PC-3 (cell line): ENCODE results near the gene CUEDC1. TPM values are rescaled to one million over a fixed set of nuclear protein-coding genes. Genes with fewer than 3 reads are reported as not detected.

Experiments
- ATAC-seq: fragments of 200-7000 bp; cut with Tn5 transposase; 2 replicates; pipeline ENCODE4 v1.9.1; 2020; ENCODE audit warnings: mild to moderate bottlenecking, moderate library complexity
- BruUV-seq: library from RNA; stranded (reverse); fragments of 400-500 nt; replicated peaks from 2 replicates; lab custom pipeline; 2021; lab: Mats Ljungman, UMichigan
- CTCF ChIA-PET: fragments of 300-600 bp; sonication (Branson Sonifier 250); formaldehyde crosslinking; loops from one replicate; lab custom pipeline; 2022; ENCODE audit warnings: antibody characterized with exemption; lab: Charles Lee
- POLR2A ChIA-PET: fragments of 300-600 bp; sonication (Branson Sonifier 250); formaldehyde crosslinking; loops from one replicate; lab custom pipeline; 2022; ENCODE audit warnings: antibody characterized with exemption; ENCODE audit not compliant: unreplicated experiment; lab: Charles Lee
- DNase-seq: peaks from one replicate; pipeline ENCODE4 v3.0.0-alpha.2; 2015
- H2AFZ ChIP-seq: fragments of 300-600 bp; sonication (generic); 2 replicates; pipeline ENCODE4 v1.6.0; 2016; ENCODE audit warnings: antibody characterized with exemption, low read length
- H3F3A ChIP-seq: fragments of 300-600 bp; sonication (generic); one replicate; pipeline ENCODE4 v1.6.0; 2017; ENCODE audit warnings: antibody characterized with exemption, low read length, control low read depth, mild to moderate bottlenecking; ENCODE audit not compliant: unreplicated experiment
- H3K27ac ChIP-seq: fragments of 300-600 bp; sonication (generic); 2 replicates; pipeline ENCODE4 v1.5.1; 2016; ENCODE audit warnings: mild to moderate bottlenecking, low read length
- H3K27me3 ChIP-seq: fragments of 300-600 bp; sonication (generic); 2 replicates; pipeline ENCODE4 v1.6.1; 2016; ENCODE audit warnings: low read length, mixed read lengths
- H3K36me3 ChIP-seq: fragments of 300-600 bp; sonication (generic); 2 replicates; pipeline ENCODE4 v1.6.1; 2016; ENCODE audit warnings: low read depth, mixed run types, low read length, mixed read lengths
- H3K4me1 ChIP-seq: fragments of 300-600 bp; sonication (generic); 2 replicates; pipeline ENCODE4 v1.5.1; 2016; ENCODE audit warnings: low read length; ENCODE audit not compliant: insufficient read depth
- H3K4me2 ChIP-seq: fragments of 300-600 bp; sonication (generic); 2 replicates; pipeline ENCODE4 v1.6.0; 2016; ENCODE audit warnings: low read length
- H3K4me3 ChIP-seq: fragments of 300-600 bp; sonication (generic); 2 replicates; pipeline ENCODE4 v1.5.1; 2016; ENCODE audit warnings: mild to moderate bottlenecking, low read length, mixed read lengths
- H3K79me2 ChIP-seq: fragments of 300-600 bp; sonication (generic); 2 replicates; pipeline ENCODE4 v1.6.1; 2017; ENCODE audit warnings: low read length, mixed read lengths
- H3K9ac ChIP-seq: fragments of 300-600 bp; sonication (generic); 2 replicates; pipeline ENCODE4 v1.6.0; 2016; ENCODE audit warnings: mild to moderate bottlenecking, low read length
- H3K9me2 ChIP-seq: fragments of 300-600 bp; sonication (generic); replicated peaks from 2 replicates; pipeline ENCODE4 v1.6.1; 2016; ENCODE audit warnings: mixed run types, low read length, mixed read lengths
- H3K9me3 ChIP-seq: fragments of 300-600 bp; sonication (generic); 2 replicates; pipeline ENCODE4 v1.6.1; 2016; ENCODE audit warnings: low read length, mixed read lengths
- H4K20me1 ChIP-seq: fragments of 300-600 bp; sonication (generic); 2 replicates; pipeline ENCODE4 v1.6.1; 2016; ENCODE audit warnings: low read length, mixed read lengths
- EZH2 ChIP-seq: fragments of 300-600 bp; sonication (generic); IDR thresholded peaks from one replicate; pipeline ENCODE4 v1.6.1; 2017; ENCODE audit warnings: antibody characterized with exemption, mild to moderate bottlenecking, low read length; ENCODE audit not compliant: unreplicated experiment
- EZH2phosphoT487 ChIP-seq: fragments of 300-600 bp; sonication (generic); IDR thresholded peaks from 2 replicates; pipeline ENCODE4 v1.6.1; 2018; ENCODE audit warnings: mild to moderate bottlenecking, antibody characterized with exemption, low read length, borderline replicate concordance
- intact Hi-C: fragments of 100-400 bp; cut with micrococcal nuclease; formaldehyde crosslinking; loops from 2 replicates; pipeline ENCODE4 v1.9.0; 2023
- total RNA-seq: library from RNA; depleted of rRNA; stranded (reverse); fragments of >200 nt; gene quantifications from 2 replicates; pipeline ENCODE4 v1.2.3, GENCODE V29; 2014
- TF ChIP-seq, protein P1 (sequence below): fragments of 300-600 bp; sonication (generic); conservative IDR thresholded peaks from 2 replicates; pipeline ENCODE4 v1.5.1; 2017; ENCODE audit warnings: antibody characterized with exemption, low read depth, mild to moderate bottlenecking, low read length

The CUEDC1 gene
- total RNA-seq, 1 experiment from 2014 or later: 31.6 TPM

- Histone ChIP-seq H3K4me1 (peaks cover 14% of the 10 kb centered on the region), H3K9me2 (no peaks in the 10 kb centered on the region), H3K27ac (no peak overlapping the region), H3K9me3 (no peaks in the 10 kb centered on the region), H3K9ac (no peak overlapping the region), H3F3A (no peaks in the 10 kb centered on the region), H3K79me2 (peaks cover 36% of the 10 kb centered on the region), H2AFZ (no peak overlapping the region), H3K4me2 (no peak overlapping the region), H3K4me3 (no peak overlapping the region), H4K20me1 (no peaks in the 10 kb centered on the region), H3K27me3 (no peaks in the 10 kb centered on the region), H3K36me3 (peaks cover 6% of the 10 kb centered on the region; the same call in 1 of the 2 replicates)
- no TSS peak for BruUV-seq
- CTCF ChIA-PET: interaction anchor here (1.1 kb wide), 1 partner anchor 147 kb away, joined by 4 read pairs; no protein-coding TSS in a partner anchor
- no peak for DNase-seq
- ATAC-seq: no peak
- TF ChIP-seq EZH2 (no peak), EZH2phosphoT487 (no peak)
- TF ChIP-seq, protein P1, sequence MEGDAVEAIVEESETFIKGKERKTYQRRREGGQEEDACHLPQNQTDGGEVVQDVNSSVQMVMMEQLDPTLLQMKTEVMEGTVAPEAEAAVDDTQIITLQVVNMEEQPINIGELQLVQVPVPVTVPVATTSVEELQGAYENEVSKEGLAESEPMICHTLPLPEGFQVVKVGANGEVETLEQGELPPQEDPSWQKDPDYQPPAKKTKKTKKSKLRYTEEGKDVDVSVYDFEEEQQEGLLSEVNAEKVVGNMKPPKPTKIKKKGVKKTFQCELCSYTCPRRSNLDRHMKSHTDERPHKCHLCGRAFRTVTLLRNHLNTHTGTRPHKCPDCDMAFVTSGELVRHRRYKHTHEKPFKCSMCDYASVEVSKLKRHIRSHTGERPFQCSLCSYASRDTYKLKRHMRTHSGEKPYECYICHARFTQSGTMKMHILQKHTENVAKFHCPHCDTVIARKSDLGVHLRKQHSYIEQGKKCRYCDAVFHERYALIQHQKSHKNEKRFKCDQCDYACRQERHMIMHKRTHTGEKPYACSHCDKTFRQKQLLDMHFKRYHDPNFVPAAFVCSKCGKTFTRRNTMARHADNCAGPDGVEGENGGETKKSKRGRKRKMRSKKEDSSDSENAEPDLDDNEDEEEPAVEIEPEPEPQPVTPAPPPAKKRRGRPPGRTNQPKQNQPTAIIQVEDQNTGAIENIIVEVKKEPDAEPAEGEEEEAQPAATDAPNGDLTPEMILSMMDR: no peak
- intact Hi-C loops: no loop called here
- POLR2A ChIA-PET: no interaction called here
Measured at GRCh38 chr17:57852092-57852954, 102.9 kb downstream of the CUEDC1 start.

DNA sequence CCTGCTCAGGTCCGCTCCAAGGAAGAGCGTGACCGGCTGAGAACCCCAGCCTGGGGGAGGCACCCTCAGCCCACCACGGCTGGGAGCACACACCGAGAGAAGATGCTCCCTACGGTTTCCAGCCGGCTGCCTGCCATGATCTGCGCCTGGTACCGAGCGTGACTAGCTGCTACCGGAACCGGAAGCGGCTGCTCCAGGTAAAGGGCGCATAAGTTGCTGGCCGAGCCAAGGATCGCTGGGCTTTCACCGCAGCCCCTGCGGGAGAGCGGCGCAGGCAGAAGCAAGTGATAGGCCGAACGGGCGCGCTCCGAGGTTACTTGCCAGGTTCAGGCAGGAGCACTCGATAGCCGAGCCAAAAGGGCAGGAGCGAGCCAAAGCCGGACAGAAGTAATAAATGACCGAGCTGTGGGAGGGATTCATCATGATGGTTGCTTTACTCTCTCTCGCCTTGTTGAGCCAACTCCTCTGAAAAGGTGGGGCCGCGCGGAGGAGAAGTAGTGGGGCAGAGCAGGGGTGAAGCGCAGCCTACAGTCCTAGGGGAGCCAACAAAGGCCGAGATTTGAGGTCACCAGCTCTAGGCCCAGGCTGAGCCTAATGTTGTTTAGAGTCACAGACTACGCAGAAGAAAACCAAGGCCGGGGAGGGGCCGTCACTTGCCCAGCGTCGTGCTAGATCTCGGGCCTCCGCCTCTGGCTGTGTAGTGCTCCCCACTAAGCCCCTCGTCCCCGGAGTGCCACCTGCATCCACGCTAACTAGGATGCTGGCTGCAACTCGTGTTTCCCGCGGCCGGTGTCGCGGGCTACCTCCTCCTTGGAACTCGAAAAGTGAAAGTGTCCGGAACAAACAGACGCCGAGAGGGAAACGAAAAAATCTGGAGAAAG, 105.1 kb downstream of the CUEDC1 start, which contains the start of gene MRPS23:
MRPS23 (minus strand) TSS at position 171 of the 881 bp plus-strand sequence; CDS start at position 137, 34 bp downstream.
- ATAC-seq (peak; percentile 91), DNase-seq (peak; percentile 100)
- intact Hi-C loops: loop anchor here (1.0 kb wide), 1 partner anchor 25 kb away; no protein-coding TSS in a partner anchor
- Histone ChIP-seq H3K4me1 (peaks cover 14% of the 10 kb centered on the region), H3K4me3 (peak within 1 kb of the TSS; percentile 90), H3K27me3 (no peaks in the 10 kb centered on the region), H3K9me3 (no peaks in the 10 kb centered on the region), H3K27ac (peak within 1 kb of the TSS; percentile 55), H3K36me3 (peaks cover 13% of the 10 kb centered on the region), H4K20me1 (no peaks in the 10 kb centered on the region), H2AFZ (peak within 1 kb of the TSS; percentile 88), H3K9me2 (no peaks in the 10 kb centered on the region), H3K79me2 (peaks cover 44% of the 10 kb centered on the region), H3F3A (no peaks in the 10 kb centered on the region), H3K9ac (peak within 1 kb of the TSS; percentile 90), H3K4me2 (peak within 1 kb of the TSS; percentile 95)
- ChIA-PET CTCF (interaction anchor here (0.7 to 1.2 kb wide), 4 partner anchors 16 to 453 kb away, joined by 3 to 7 read pairs (median 5); no protein-coding TSS in a partner anchor), POLR2A (interaction anchor here (0.5 to 1.0 kb wide), 9 partner anchors 12 to 888 kb away, joined by 3 to 9 read pairs (median 3); no protein-coding TSS in a partner anchor)
- TF ChIP-seq EZH2: no peak
- no peak for TF ChIP-seq EZH2phosphoT487
- TF ChIP-seq, protein P1: no peak
- BruUV-seq: TSS peak; percentile 95
